ENCODE results near the gene SLX4. TPM values are rescaled to one million over a fixed set of nuclear protein-coding genes. Genes with fewer than 3 reads are reported as not detected.

The SLX4 gene
- total and polyA plus RNA-seq, 2 donors (not counting 1 experiment from before 2014, with no cell fraction given) = 5.4 to 13.3 TPM

DNA sequence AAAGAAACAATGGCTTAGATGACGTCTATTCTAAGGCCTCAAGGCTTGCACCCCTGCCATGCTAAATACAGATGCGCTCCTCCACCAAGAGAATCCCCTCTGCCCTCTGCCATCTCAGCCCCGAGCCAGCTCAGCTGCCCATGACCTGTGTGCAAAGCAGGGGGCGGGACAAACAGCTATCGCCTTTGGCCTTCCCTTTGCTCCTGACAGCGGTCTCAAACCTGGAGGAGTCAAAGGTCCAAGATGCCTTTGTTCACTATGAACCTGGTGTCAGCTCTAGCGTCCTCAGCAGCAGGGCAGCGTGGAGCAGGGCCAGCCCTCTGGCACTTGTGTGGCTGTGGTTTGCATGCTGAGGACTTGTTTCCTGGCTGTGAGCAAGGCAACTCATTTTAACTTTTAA lies 12.3 kb downstream of the SLX4 start:
- no peaks in the 10 kb centered on the region for H3K27me3 Mint-ChIP-seq
- no peak overlapping the region for H2AFZ ChIP-seq (ENCODE audit: insufficient read depth, low read depth, low read length, poor library complexity, severe bottlenecking)
- no peak overlapping the region for H3K4me2 ChIP-seq (replicated peaks; ENCODE audit: low read depth, low read length, poor library complexity, severe bottlenecking)
- no peak overlapping the region for H3K4me3 Mint-ChIP-seq
- no peaks in the 10 kb centered on the region for H3K27me3 ChIP-seq (replicated peaks in 1 of 4; ENCODE audit: control extremely low read depth in 1 of 4, control insufficient read depth in 3 of 4, insufficient read depth in 4 of 4, low read length in 3 of 4)
- ATAC-seq (ENCODE audit: low read depth) = no peak
- CTCF ChIA-PET = no interaction called here
- DNase-seq = no peak
- peaks cover 0 to 5% (median 0%) of the 10 kb centered on the region in 3 donors for H3K9me3 ChIP-seq (ENCODE audit: control extremely low read depth in 1 of 3, control insufficient read depth in 2 of 3, insufficient read depth in 1 of 3, low read length in 2 of 3)
- intact Hi-C loops (cut with micrococcal nuclease) = no loop called here
- no peak overlapping the region for H3K27ac Mint-ChIP-seq
- no peaks in the 10 kb centered on the region for H3K9me3 Mint-ChIP-seq (ENCODE audit: insufficient read depth)
- H4K20me1 ChIP-seq (ENCODE audit: control insufficient read depth, insufficient read depth, low read length, poor library complexity, severe bottlenecking) = no peaks in the 10 kb centered on the region
- H3K4me1 ChIP-seq (ENCODE audit: control insufficient read depth in 2 of 2, insufficient read depth in 2 of 2, low read length in 2 of 2) = no peaks in the 10 kb centered on the region
- H3K79me2 ChIP-seq (ENCODE audit: control insufficient read depth, insufficient read depth, low read length) = no peaks in the 10 kb centered on the region
- H3K4me3 ChIP-seq (ENCODE audit: control extremely low read depth in 1 of 5, extremely low read depth in 1 of 5, insufficient read depth in 1 of 5, low read depth in 2 of 5, low read length in 4 of 5) = no peak overlapping the region
- TF ChIP-seq, protein P1, sequence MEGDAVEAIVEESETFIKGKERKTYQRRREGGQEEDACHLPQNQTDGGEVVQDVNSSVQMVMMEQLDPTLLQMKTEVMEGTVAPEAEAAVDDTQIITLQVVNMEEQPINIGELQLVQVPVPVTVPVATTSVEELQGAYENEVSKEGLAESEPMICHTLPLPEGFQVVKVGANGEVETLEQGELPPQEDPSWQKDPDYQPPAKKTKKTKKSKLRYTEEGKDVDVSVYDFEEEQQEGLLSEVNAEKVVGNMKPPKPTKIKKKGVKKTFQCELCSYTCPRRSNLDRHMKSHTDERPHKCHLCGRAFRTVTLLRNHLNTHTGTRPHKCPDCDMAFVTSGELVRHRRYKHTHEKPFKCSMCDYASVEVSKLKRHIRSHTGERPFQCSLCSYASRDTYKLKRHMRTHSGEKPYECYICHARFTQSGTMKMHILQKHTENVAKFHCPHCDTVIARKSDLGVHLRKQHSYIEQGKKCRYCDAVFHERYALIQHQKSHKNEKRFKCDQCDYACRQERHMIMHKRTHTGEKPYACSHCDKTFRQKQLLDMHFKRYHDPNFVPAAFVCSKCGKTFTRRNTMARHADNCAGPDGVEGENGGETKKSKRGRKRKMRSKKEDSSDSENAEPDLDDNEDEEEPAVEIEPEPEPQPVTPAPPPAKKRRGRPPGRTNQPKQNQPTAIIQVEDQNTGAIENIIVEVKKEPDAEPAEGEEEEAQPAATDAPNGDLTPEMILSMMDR (IDR thresholded peaks at IDR 0.05) = no peak
- TF ChIP-seq EZH2 (IDR thresholded peaks at IDR 0.05; ENCODE audit: borderline replicate concordance, insufficient read depth, low read depth, low read length, poor library complexity, severe bottlenecking) = no peak
- POLR2A ChIA-PET = no interaction called here
- no peaks in the 10 kb centered on the region for H3K4me1 Mint-ChIP-seq
- H3K27ac ChIP-seq (ENCODE audit: low read length in 2 of 2) = no peak overlapping the region
- WGBS (ENCODE audit: insufficient coverage) = 82% methylated on average over 8 of the region's 8 CpGs
- H3K9ac ChIP-seq (ENCODE audit: low read length) = no peak overlapping the region
- peaks cover 2 to 21% of the 10 kb centered on the region in 2 experiments for H3K36me3 ChIP-seq (replicated peaks in 1 of 2; ENCODE audit: control extremely low read depth in 1 of 2, control insufficient read depth in 1 of 2, extremely low read depth in 1 of 2, insufficient read depth in 2 of 2, low read length in 1 of 2)

DNA sequence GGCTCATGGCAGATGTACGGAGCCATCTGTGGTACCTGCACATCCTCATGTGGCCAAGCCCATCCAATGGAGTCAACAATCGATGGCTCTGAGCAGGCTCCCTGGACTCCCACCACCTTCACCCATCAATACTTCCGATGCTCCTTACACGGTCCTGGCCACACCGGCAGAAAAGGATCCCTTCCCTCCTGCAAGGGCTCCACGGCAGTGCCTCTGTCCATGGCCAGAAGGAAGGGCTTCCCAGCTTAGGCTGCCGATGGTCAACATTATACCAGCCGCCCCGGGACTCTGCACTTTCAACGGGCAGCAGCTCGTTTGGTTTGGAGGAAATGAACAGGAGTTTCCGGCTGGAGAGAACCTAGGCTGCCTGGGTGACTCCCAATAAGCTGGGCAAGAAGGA lies 13.2 kb downstream of the SLX4 start:
- H3K4me3 ChIP-seq (ENCODE audit: control extremely low read depth in 1 of 5, extremely low read depth in 1 of 5, insufficient read depth in 1 of 5, low read depth in 2 of 5, low read length in 4 of 5) = no peak overlapping the region
- Mint-ChIP-seq H3K9me3 (ENCODE audit: insufficient read depth) (no peaks in the 10 kb centered on the region), H3K27me3 (no peaks in the 10 kb centered on the region), H3K4me3 (no peak overlapping the region), H3K4me1 (no peaks in the 10 kb centered on the region), H3K27ac (no peak overlapping the region)
- ATAC-seq (ENCODE audit: low read depth) (no peak), DNase-seq (no peak)
- H3K9ac ChIP-seq (ENCODE audit: low read length) = no peak overlapping the region
- H3K4me2 ChIP-seq (replicated peaks; ENCODE audit: low read depth, low read length, poor library complexity, severe bottlenecking) = no peak overlapping the region
- peaks cover 2 to 21% of the 10 kb centered on the region in 2 experiments for H3K36me3 ChIP-seq (replicated peaks in 1 of 2; ENCODE audit: control extremely low read depth in 1 of 2, control insufficient read depth in 1 of 2, extremely low read depth in 1 of 2, insufficient read depth in 2 of 2, low read length in 1 of 2)
- ChIA-PET POLR2A (no interaction called here), CTCF (no interaction called here)
- peaks cover 0 to 5% (median 0%) of the 10 kb centered on the region in 3 donors for H3K9me3 ChIP-seq (ENCODE audit: control extremely low read depth in 1 of 3, control insufficient read depth in 2 of 3, insufficient read depth in 1 of 3, low read length in 2 of 3)
- no peaks in the 10 kb centered on the region for H3K79me2 ChIP-seq (ENCODE audit: control insufficient read depth, insufficient read depth, low read length)
- no peak overlapping the region for H2AFZ ChIP-seq (ENCODE audit: insufficient read depth, low read depth, low read length, poor library complexity, severe bottlenecking)
- intact Hi-C loops (cut with micrococcal nuclease) = no loop called here
- no peaks in the 10 kb centered on the region for H3K4me1 ChIP-seq (ENCODE audit: control insufficient read depth in 2 of 2, insufficient read depth in 2 of 2, low read length in 2 of 2)
- TF ChIP-seq, protein P1 (IDR thresholded peaks at IDR 0.05) = no peak
- TF ChIP-seq EZH2 (IDR thresholded peaks at IDR 0.05; ENCODE audit: borderline replicate concordance, insufficient read depth, low read depth, low read length, poor library complexity, severe bottlenecking) = no peak
- WGBS (ENCODE audit: insufficient coverage) = 100% methylated on average over 12 of the region's 12 CpGs
- no peaks in the 10 kb centered on the region for H4K20me1 ChIP-seq (ENCODE audit: control insufficient read depth, insufficient read depth, low read length, poor library complexity, severe bottlenecking)
- H3K27ac ChIP-seq (ENCODE audit: low read length in 2 of 2) = no peak overlapping the region
- no peaks in the 10 kb centered on the region for H3K27me3 ChIP-seq (replicated peaks in 1 of 4; ENCODE audit: control extremely low read depth in 1 of 4, control insufficient read depth in 3 of 4, insufficient read depth in 4 of 4, low read length in 3 of 4)
